ENCODE results near the gene ARFGAP1. TPM values are rescaled to one million over a fixed set of nuclear protein-coding genes. Genes with fewer than 3 reads are reported as not detected.
A peak's percentile ranks its signal among the peaks of the same experiment; 100 is the strongest.

ARFGAP1 gene
- total RNA-seq, 5 donors from 2014 or later (not counting 1 experiment from before 2014, with no cell fraction given), result 109 to 129 (median 122) TPM

DNA sequence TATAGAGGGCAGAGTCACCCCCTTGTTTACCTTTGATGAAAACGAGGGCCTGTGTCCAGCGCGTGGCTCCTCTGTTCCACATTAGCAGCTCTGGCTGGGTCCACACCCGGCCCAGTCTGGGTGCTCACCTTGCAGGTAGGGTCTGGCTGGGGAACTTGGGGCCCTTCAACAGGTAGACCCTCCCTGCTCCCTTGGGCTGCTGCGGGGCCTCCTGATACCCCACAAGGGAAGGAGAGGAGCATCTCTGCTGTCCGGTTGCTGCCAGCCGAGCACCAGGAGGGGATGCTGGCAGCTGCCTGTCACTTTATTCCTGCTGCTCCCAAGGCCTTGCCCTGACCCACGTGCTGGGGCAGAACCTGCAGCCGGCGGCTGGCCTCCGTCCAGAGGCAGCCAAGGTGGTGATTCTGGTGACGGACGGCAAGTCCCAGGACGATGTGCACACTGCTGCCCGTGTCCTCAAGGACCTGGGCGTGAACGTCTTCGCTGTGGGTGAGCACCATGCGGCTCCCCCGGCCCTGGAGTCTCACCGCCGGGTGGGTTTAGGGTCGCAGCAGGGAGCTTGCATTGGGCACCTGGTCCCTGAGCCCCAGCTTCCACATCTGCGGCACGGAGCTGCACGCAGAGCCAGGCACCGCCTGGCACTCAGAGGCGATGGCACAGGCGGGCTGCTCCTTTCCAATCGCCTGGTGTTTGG lies 35.8 kb downstream of the ARFGAP1 start:
- no peaks in the 10 kb centered on the region for H3K4me1 ChIP-seq (ENCODE audit: control insufficient read depth in 1 of 2, extremely low read depth in 1 of 2, insufficient read depth in 2 of 2, low read length in 2 of 2)
- no peak overlapping the region for H3K27ac ChIP-seq (ENCODE audit: low read length)
- no peak overlapping the region for H3K27ac Mint-ChIP-seq
- ChIA-PET CTCF (no interaction called here), POLR2A (no interaction called here)
- H3K36me3 Mint-ChIP-seq, result no peaks in the 10 kb centered on the region
- peaks cover 0 to 85% of the 10 kb centered on the region in 2 experiments for H3K27me3 ChIP-seq (replicated peaks in 1 of 2; ENCODE audit: control insufficient read depth in 2 of 2, extremely low read depth in 1 of 2, insufficient read depth in 2 of 2, low read length in 1 of 2)
- peaks cover 3 to 18% of the 10 kb centered on the region in 2 donors for H3K27me3 Mint-ChIP-seq
- H3K4me3 ChIP-seq (ENCODE audit: control insufficient read depth in 1 of 2, extremely low read depth in 1 of 2, low read length in 1 of 2), result no peak overlapping the region
- H3K9me3 Mint-ChIP-seq, result no peaks in the 10 kb centered on the region
- H3K36me3 ChIP-seq (ENCODE audit: control insufficient read depth in 2 of 2, extremely low read depth in 1 of 2, insufficient read depth in 1 of 2, low read length in 1 of 2), result no peaks in the 10 kb centered on the region
- DNase-seq (no peak), ATAC-seq (replicated peaks in 1 of 4) (no peak)
- no peak overlapping the region for H3K4me3 Mint-ChIP-seq
- 84% methylated on average over 29 of the region's 30 CpGs for WGBS (ENCODE audit: insufficient coverage)
- H3K4me1 Mint-ChIP-seq, result no peaks in the 10 kb centered on the region
- H3K9me3 ChIP-seq, result no peaks in the 10 kb centered on the region

- ChIA-PET CTCF (no interaction called here), POLR2A (no interaction called here)
- 50% methylated on average over 26 of the region's 35 CpGs for WGBS (ENCODE audit: insufficient coverage)
- DNase-seq (peak in 11 of 35 experiments; percentile 14 to 50 (median 24)), ATAC-seq (replicated peaks in 1 of 4) (peak in 1 of 4 experiments; percentile 34)
- Histone ChIP-seq H3K9me3 (no peaks in the 10 kb centered on the region), H3K27me3 (replicated peaks in 1 of 2; ENCODE audit: control insufficient read depth in 2 of 2, extremely low read depth in 1 of 2, insufficient read depth in 2 of 2, low read length in 1 of 2) (peaks cover 0 to 92% of the 10 kb centered on the region in 2 experiments), H3K4me1 (ENCODE audit: control insufficient read depth in 1 of 2, extremely low read depth in 1 of 2, insufficient read depth in 2 of 2, low read length in 2 of 2) (no peaks in the 10 kb centered on the region), H3K4me3 (ENCODE audit: control insufficient read depth in 1 of 2, extremely low read depth in 1 of 2, low read length in 1 of 2) (no peak overlapping the region), H3K27ac (ENCODE audit: low read length) (no peak overlapping the region), H3K36me3 (ENCODE audit: control insufficient read depth in 2 of 2, extremely low read depth in 1 of 2, insufficient read depth in 1 of 2, low read length in 1 of 2) (no peaks in the 10 kb centered on the region)
- Mint-ChIP-seq H3K36me3 (no peaks in the 10 kb centered on the region), H3K9me3 (no peaks in the 10 kb centered on the region), H3K27me3 (peaks cover 3 to 18% of the 10 kb centered on the region in 2 donors), H3K27ac (no peak overlapping the region), H3K4me1 (no peaks in the 10 kb centered on the region), H3K4me3 (no peak overlapping the region)
Observed at GRCh38 chr20:63309261-63310071, 36.9 kb downstream of the ARFGAP1 start.

DNA sequence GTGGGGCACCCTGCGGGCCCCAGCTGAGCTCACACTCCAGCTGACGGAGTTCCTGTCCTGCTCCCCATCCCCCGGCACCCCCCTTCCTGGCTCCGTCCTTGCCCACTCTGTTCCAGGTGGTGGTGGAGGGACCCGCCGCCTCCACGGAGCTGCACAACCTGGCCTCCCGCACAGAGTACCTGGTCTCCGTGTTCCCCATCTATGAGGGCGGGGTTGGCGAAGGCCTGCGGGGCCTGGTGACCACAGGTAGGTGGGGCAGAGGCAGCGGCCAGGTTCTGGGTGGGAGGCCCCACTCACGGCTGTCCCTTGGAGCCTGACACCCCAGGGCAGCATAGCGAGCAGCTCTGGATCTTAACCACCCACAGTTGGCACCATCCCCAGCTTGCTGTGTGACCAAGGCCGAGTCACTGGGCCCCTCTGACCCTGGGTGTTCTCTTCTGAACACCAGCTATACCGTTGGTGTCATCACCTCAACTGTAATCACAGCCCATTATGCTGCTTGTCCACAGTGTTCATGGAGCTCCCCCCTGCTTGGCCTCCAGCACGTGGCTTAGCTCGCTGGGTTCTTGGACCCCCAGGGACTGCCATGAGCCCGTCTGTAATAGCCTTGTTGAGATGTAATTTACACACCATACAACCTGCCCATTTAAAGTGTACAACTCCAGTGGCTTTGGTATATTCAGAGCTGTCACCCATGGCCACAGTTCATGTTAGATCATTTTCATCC lies 37.8 kb downstream of the ARFGAP1 start:
- ATAC-seq (replicated peaks in 1 of 4) (no peak), DNase-seq (no peak)
- H3K9me3 ChIP-seq, result no peaks in the 10 kb centered on the region
- Mint-ChIP-seq H3K4me3 (no peak overlapping the region), H3K4me1 (no peaks in the 10 kb centered on the region), H3K9me3 (no peaks in the 10 kb centered on the region), H3K36me3 (no peaks in the 10 kb centered on the region), H3K27me3 (peaks cover 3 to 13% of the 10 kb centered on the region in 2 donors), H3K27ac (no peak overlapping the region)
- H3K27ac ChIP-seq (ENCODE audit: low read length), result no peak overlapping the region
- H3K4me1 ChIP-seq (ENCODE audit: control insufficient read depth in 1 of 2, extremely low read depth in 1 of 2, insufficient read depth in 2 of 2, low read length in 2 of 2), result no peaks in the 10 kb centered on the region
- POLR2A ChIA-PET, result no interaction called here
- H3K27me3 ChIP-seq (replicated peaks in 1 of 2; ENCODE audit: control insufficient read depth in 2 of 2, extremely low read depth in 1 of 2, insufficient read depth in 2 of 2, low read length in 1 of 2), result peaks cover 0 to 89% of the 10 kb centered on the region in 2 experiments
- no peaks in the 10 kb centered on the region for H3K36me3 ChIP-seq (ENCODE audit: control insufficient read depth in 2 of 2, extremely low read depth in 1 of 2, insufficient read depth in 1 of 2, low read length in 1 of 2)
- WGBS (ENCODE audit: insufficient coverage), result 74% methylated on average over 10 of the region's 20 CpGs
- CTCF ChIA-PET, result no interaction called here
- H3K4me3 ChIP-seq (ENCODE audit: control insufficient read depth in 1 of 2, extremely low read depth in 1 of 2, low read length in 1 of 2), result no peak overlapping the region

DNA sequence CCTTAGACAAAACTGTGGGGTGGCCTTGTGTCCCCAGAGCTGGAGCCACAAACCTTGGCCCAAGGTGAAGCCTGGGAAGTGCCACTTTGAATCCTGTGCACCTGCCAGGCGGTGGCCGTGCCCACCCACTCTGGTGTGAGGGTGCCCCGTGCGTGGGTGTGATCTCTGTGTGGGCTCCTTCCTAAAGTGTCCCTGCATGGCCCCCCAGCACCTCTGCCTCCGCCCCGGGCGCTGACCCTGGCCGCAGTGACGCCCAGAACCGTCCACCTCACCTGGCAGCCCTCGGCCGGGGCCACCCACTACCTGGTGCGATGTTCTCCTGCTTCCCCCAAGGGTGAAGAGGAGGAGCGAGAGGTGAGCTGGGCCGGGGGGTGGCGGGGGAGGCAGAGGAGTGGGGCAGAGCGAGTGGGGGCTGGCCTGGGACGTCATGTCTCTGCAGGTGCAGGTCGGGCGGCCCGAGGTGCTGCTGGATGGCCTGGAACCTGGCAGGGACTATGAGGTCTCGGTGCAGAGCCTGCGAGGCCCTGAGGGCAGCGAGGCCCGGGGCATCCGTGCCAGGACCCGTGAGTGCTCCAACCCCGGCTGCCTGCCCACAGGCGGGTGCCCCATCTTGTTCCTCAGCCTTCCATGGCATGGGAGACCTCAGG lies 38.7 kb downstream of the ARFGAP1 start:
- no peaks in the 10 kb centered on the region for H3K9me3 ChIP-seq
- Mint-ChIP-seq H3K27ac (no peak overlapping the region), H3K27me3 (peaks cover 3 to 17% of the 10 kb centered on the region in 2 donors), H3K36me3 (no peaks in the 10 kb centered on the region), H3K9me3 (no peaks in the 10 kb centered on the region), H3K4me3 (no peak overlapping the region), H3K4me1 (no peaks in the 10 kb centered on the region)
- H3K27me3 ChIP-seq (replicated peaks in 1 of 2; ENCODE audit: control insufficient read depth in 2 of 2, extremely low read depth in 1 of 2, insufficient read depth in 2 of 2, low read length in 1 of 2), result peaks cover 0 to 86% of the 10 kb centered on the region in 2 experiments
- H3K4me3 ChIP-seq (ENCODE audit: control insufficient read depth in 1 of 2, extremely low read depth in 1 of 2, low read length in 1 of 2), result no peak overlapping the region
- ChIA-PET CTCF (no interaction called here), POLR2A (no interaction called here)
- DNase-seq (no peak), ATAC-seq (replicated peaks in 1 of 4) (no peak)
- 88% methylated on average over 21 of the region's 29 CpGs for WGBS (ENCODE audit: insufficient coverage)
- no peaks in the 10 kb centered on the region for H3K4me1 ChIP-seq (ENCODE audit: control insufficient read depth in 1 of 2, extremely low read depth in 1 of 2, insufficient read depth in 2 of 2, low read length in 2 of 2)
- H3K27ac ChIP-seq (ENCODE audit: low read length), result no peak overlapping the region
- H3K36me3 ChIP-seq (ENCODE audit: control insufficient read depth in 2 of 2, extremely low read depth in 1 of 2, insufficient read depth in 1 of 2, low read length in 1 of 2), result no peaks in the 10 kb centered on the region

DNA sequence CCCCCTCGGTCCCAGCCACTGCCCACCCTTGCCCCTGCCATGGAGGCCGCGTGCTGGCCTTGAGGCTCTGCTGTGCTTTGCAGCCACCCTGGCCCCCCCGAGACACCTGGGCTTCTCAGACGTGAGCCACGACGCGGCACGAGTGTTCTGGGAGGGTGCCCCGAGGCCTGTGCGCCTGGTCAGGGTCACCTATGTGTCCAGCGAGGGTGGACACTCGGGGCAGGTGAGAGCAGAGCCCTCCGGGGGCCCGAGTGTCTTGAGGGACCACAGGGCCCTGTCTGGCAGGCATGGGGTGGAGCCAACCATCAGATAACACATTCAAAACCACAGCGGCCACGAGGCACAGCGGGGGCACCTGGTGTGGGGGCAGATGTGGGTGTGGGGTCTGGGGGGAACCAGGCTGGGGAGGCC lies 39.2 kb downstream of the ARFGAP1 start:
- Mint-ChIP-seq H3K27ac (no peak overlapping the region), H3K4me3 (no peak overlapping the region), H3K36me3 (no peaks in the 10 kb centered on the region), H3K9me3 (no peaks in the 10 kb centered on the region), H3K4me1 (no peaks in the 10 kb centered on the region), H3K27me3 (peaks cover 3 to 19% of the 10 kb centered on the region in 2 donors)
- POLR2A ChIA-PET, result no interaction called here
- no peak for DNase-seq
- Histone ChIP-seq H3K4me1 (ENCODE audit: control insufficient read depth in 1 of 2, extremely low read depth in 1 of 2, insufficient read depth in 2 of 2, low read length in 2 of 2) (no peaks in the 10 kb centered on the region), H3K27me3 (replicated peaks in 1 of 2; ENCODE audit: control insufficient read depth in 2 of 2, extremely low read depth in 1 of 2, insufficient read depth in 2 of 2, low read length in 1 of 2) (peaks cover 0 to 83% of the 10 kb centered on the region in 2 experiments), H3K4me3 (ENCODE audit: control insufficient read depth in 1 of 2, extremely low read depth in 1 of 2, low read length in 1 of 2) (no peak overlapping the region), H3K27ac (ENCODE audit: low read length) (no peak overlapping the region), H3K9me3 (no peaks in the 10 kb centered on the region), H3K36me3 (ENCODE audit: control insufficient read depth in 2 of 2, extremely low read depth in 1 of 2, insufficient read depth in 1 of 2, low read length in 1 of 2) (no peaks in the 10 kb centered on the region)
- no peak for ATAC-seq (replicated peaks in 1 of 4)
- CTCF ChIA-PET, result no interaction called here
- WGBS (ENCODE audit: insufficient coverage), result 72% methylated on average over 11 of the region's 18 CpGs

GRCh38 chr20:63312273-63312672 lies 39.7 kb downstream of the ARFGAP1 start:
- no peaks in the 10 kb centered on the region for H3K9me3 Mint-ChIP-seq
- no peak overlapping the region for H3K4me3 Mint-ChIP-seq
- H3K4me3 ChIP-seq (ENCODE audit: control insufficient read depth in 1 of 2, extremely low read depth in 1 of 2, low read length in 1 of 2), result no peak overlapping the region
- H3K27ac ChIP-seq (ENCODE audit: low read length), result no peak overlapping the region
- no peaks in the 10 kb centered on the region for H3K4me1 ChIP-seq (ENCODE audit: control insufficient read depth in 1 of 2, extremely low read depth in 1 of 2, insufficient read depth in 2 of 2, low read length in 2 of 2)
- no peak overlapping the region for H3K27ac Mint-ChIP-seq
- no peaks in the 10 kb centered on the region for H3K4me1 Mint-ChIP-seq
- no peak for DNase-seq
- ATAC-seq (replicated peaks in 1 of 4), result no peak
- POLR2A ChIA-PET, result no interaction called here
- H3K27me3 ChIP-seq (replicated peaks in 1 of 2; ENCODE audit: control insufficient read depth in 2 of 2, extremely low read depth in 1 of 2, insufficient read depth in 2 of 2, low read length in 1 of 2), result peaks cover 0 to 79% of the 10 kb centered on the region in 2 experiments
- no peaks in the 10 kb centered on the region for H3K9me3 ChIP-seq
- CTCF ChIA-PET, result no interaction called here
- 34% methylated on average over 3 of the region's 9 CpGs for WGBS (ENCODE audit: insufficient coverage)
- H3K36me3 ChIP-seq (ENCODE audit: control insufficient read depth in 2 of 2, extremely low read depth in 1 of 2, insufficient read depth in 1 of 2, low read length in 1 of 2), result no peaks in the 10 kb centered on the region
- H3K36me3 Mint-ChIP-seq, result no peaks in the 10 kb centered on the region
- H3K27me3 Mint-ChIP-seq, result peaks cover 3 to 21% of the 10 kb centered on the region in 2 donors

All from T-cell (primary cell).